IMR-90 (cell line): Measurements from ENCODE around the gene WDR17. TPM values are rescaled to one million over a fixed set of nuclear protein-coding genes. Genes with fewer than 3 reads are reported as not detected.

ENCODE experiments used
- ATAC-seq: fragments of 200-7000 bp; cut with Tn5 transposase; 2 replicates; pipeline ENCODE4 v1.9.1; 2020; ENCODE audit warnings: low read depth, mild to moderate bottlenecking, moderate library complexity
- BruUV-seq: library from RNA; stranded (reverse); fragments of 400-500 nt; replicated peaks from 2 replicates; lab custom pipeline; 2021; lab: Mats Ljungman, UMichigan
- CTCF ChIA-PET: fragments of 300-600 bp; formaldehyde crosslinking; extraction: SDS; loops from one replicate; lab custom pipeline; 2021; ENCODE audit warnings: antibody characterized with exemption; lab: Yijun Ruan, JAX
- POLR2A ChIA-PET: fragments of 300-600 bp; sonication (Branson Sonifier 250); formaldehyde crosslinking; loops from one replicate; lab custom pipeline; 2022; ENCODE audit warnings: antibody characterized with exemption; ENCODE audit not compliant: unreplicated experiment; lab: Charles Lee
- DNase-seq: peaks from one replicate; pipeline ENCODE4 v3.0.0; 2013
- H2AFZ ChIP-seq: replicated peaks from 2 replicates; pipeline ENCODE3; 2013; ENCODE audit warnings: low read length, mild to moderate bottlenecking; ENCODE audit not compliant: poor library complexity
- H2AK5ac ChIP-seq: 2 replicates; pipeline ENCODE4 v1.6.1; 2013; ENCODE audit warnings: low read depth, low read length, inconsistent platforms
- H2AK9ac ChIP-seq: replicated peaks from 2 replicates; pipeline ENCODE3; 2013; ENCODE audit warnings: mild to moderate bottlenecking, low read depth, low read length, moderate library complexity; ENCODE audit not compliant: poor library complexity
- H2BK120ac ChIP-seq: 2 replicates; pipeline ENCODE4 v1.6.1; 2013; ENCODE audit warnings: low read depth, low read length, inconsistent platforms
- H2BK15ac ChIP-seq: 3 replicates; pipeline ENCODE4 v1.6.1; 2013; ENCODE audit warnings: low read depth, low read length, inconsistent platforms
- H2BK20ac ChIP-seq: 2 replicates; pipeline ENCODE4 v1.6.1; 2013; ENCODE audit warnings: low read depth, mild to moderate bottlenecking, inconsistent platforms, low read length, moderate library complexity
- H2BK5ac ChIP-seq: 2 replicates; pipeline ENCODE4 v1.6.1; 2013; ENCODE audit warnings: mild to moderate bottlenecking, low read depth, low read length, inconsistent platforms; ENCODE audit not compliant: poor library complexity, severe bottlenecking
- H3K14ac ChIP-seq: replicated peaks from 2 replicates; pipeline ENCODE4 v1.6.1; 2013; ENCODE audit warnings: low read depth, low read length, inconsistent platforms
- H3K18ac ChIP-seq: 2 replicates; pipeline ENCODE4 v1.6.1; 2013; ENCODE audit warnings: low read depth, low read length, control low read depth
- H3K23ac ChIP-seq: 2 replicates; pipeline ENCODE4 v1.6.1; 2013; ENCODE audit warnings: low read depth, low read length, inconsistent platforms
- H3K27ac ChIP-seq: 2 replicates; pipeline ENCODE4 v1.5.1; 2013; ENCODE audit warnings: mild to moderate bottlenecking, control low read depth, low read length; ENCODE audit not compliant: insufficient read depth
- H3K27me3 ChIP-seq: 2 replicates; pipeline ENCODE4 v1.6.1; 2013; ENCODE audit warnings: low read length; ENCODE audit not compliant: control insufficient read depth, insufficient read depth
- H3K36me3 ChIP-seq: 2 replicates; pipeline ENCODE4 v1.6.1; 2013; ENCODE audit warnings: low read length, mixed read lengths; ENCODE audit not compliant: control insufficient read depth, insufficient read depth
- H3K4ac ChIP-seq: 2 replicates; pipeline ENCODE4 v1.6.1; 2013; ENCODE audit warnings: low read depth, low read length, inconsistent platforms
- H3K4me1 ChIP-seq: 2 replicates; pipeline ENCODE4 v1.6.1; 2013; ENCODE audit warnings: low read length, mixed read lengths; ENCODE audit not compliant: control insufficient read depth, insufficient read depth
- H3K4me2 ChIP-seq: 2 replicates; pipeline ENCODE4 v1.6.1; 2013; ENCODE audit warnings: low read depth, mild to moderate bottlenecking, control low read depth, low read length, moderate library complexity
- H3K4me3 ChIP-seq: 2 replicates; pipeline ENCODE4 v1.5.1; 2013; ENCODE audit warnings: low read depth, mild to moderate bottlenecking, control low read depth, low read length, moderate library complexity; ENCODE audit not compliant: insufficient read depth
- H3K56ac ChIP-seq: 2 replicates; pipeline ENCODE4 v1.6.1; 2013; ENCODE audit warnings: low read length, inconsistent platforms; ENCODE audit not compliant: insufficient read depth; ENCODE audit errors: extremely low read depth
- H3K79me1 ChIP-seq, 2 experiments: 2 replicates each; pipeline ENCODE4 v1.6.1; 2013; ENCODE audit warnings: low read length in 2 of 2, inconsistent platforms in 1 of 2, low read depth in 1 of 2
- H3K9ac ChIP-seq: 2 replicates; pipeline ENCODE4 v1.6.1; 2013; ENCODE audit warnings: low read depth, low read length, control low read depth
- H3K9me1 ChIP-seq: 2 replicates; pipeline ENCODE4 v1.6.1; 2013; ENCODE audit warnings: low read length, inconsistent platforms; ENCODE audit not compliant: insufficient read depth
- H3K9me3 ChIP-seq: 2 replicates; pipeline ENCODE4 v1.6.1; 2013; ENCODE audit warnings: low read length; ENCODE audit not compliant: control insufficient read depth, insufficient read depth
- H4K20me1 ChIP-seq: 2 replicates; pipeline ENCODE4 v1.6.1; 2013; ENCODE audit warnings: low read length, inconsistent platforms; ENCODE audit not compliant: insufficient read depth
- H4K5ac ChIP-seq: 2 replicates; pipeline ENCODE4 v1.6.1; 2013; ENCODE audit warnings: mild to moderate bottlenecking, low read depth, low read length, control low read depth
- H4K8ac ChIP-seq, 2 experiments: 2 replicates each; pipeline ENCODE4 v1.6.1; 2013; ENCODE audit warnings: low read depth in 2 of 2, low read length in 2 of 2, control low read depth in 1 of 2, inconsistent platforms in 1 of 2
- H4K91ac ChIP-seq: 2 replicates; pipeline ENCODE4 v1.6.1; 2013; ENCODE audit warnings: low read depth, low read length, inconsistent platforms; ENCODE audit not compliant: insufficient read depth
- CEBPB ChIP-seq: IDR thresholded peaks from 2 replicates; pipeline ENCODE4 v1.6.1; 2012; ENCODE audit warnings: low read depth, low read length, improper control_type of control experiment
- WGBS, 2 experiments: methylation state at CpG; one replicate each; pipeline versions ENCODE4 v1.1.5 to v1.1.7; 2013; ENCODE audit warnings: missing lambda C conversion rate in 2 of 2; ENCODE audit not compliant: insufficient read length in 1 of 2; ENCODE audit errors: extremely low coverage in 2 of 2; 5-methylcytosine and 5-hydroxymethylcytosine counted together
- dilution Hi-C: fragments of 300-500 bp; cut with HindIII; formaldehyde crosslinking; loops from one replicate; pipeline ENCODE4 v1.14.3; 2018; ENCODE audit warnings: low sequenced_read_pairs; ENCODE audit not compliant: unreplicated experiment
- in situ Hi-C: fragments of 300-500 bp; cut with MboI; formaldehyde crosslinking; loops from 3 replicates; pipeline ENCODE4 v1.14.3; 2019; ENCODE audit warnings: low sequenced_read_pairs, inconsistent platforms, mixed read lengths
- intact Hi-C: fragments of 100-400 bp; cut with micrococcal nuclease; formaldehyde crosslinking; loops from 2 replicates; pipeline ENCODE4 v1.10.0; 2022
- polyA plus RNA-seq, 3 experiments: library from polyadenylated mRNA; depleted of rRNA; stranded (reverse); fragments of >200 nt; gene quantifications; 2 replicates each; pipeline ENCODE4 v1.2.3, GENCODE V29; 2012; ENCODE audit warnings: low replicate concordance in 1 of 3
- total RNA-seq: library from RNA; depleted of rRNA; stranded (reverse); fragments of >200 nt; gene quantifications from 2 replicates; pipeline ENCODE4 v1.2.3, GENCODE V29; 2012

WDR17 gene
- total and polyA plus RNA-seq, 2 of the 4 experiments (the other 2 are of a cell fraction): 0.53 to 0.54 TPM

- peaks cover 17% of the 10 kb centered on the region for H3K4me1 ChIP-seq
- H2AK5ac ChIP-seq: peak overlapping the region; percentile 18; the same call in 1 of the 2 replicates
- peak overlapping the region; percentile 72 for H2BK5ac ChIP-seq
- peak; percentile 19; the same call in 1 of the 2 replicates for ATAC-seq
- no peaks in the 10 kb centered on the region for H3K9me3 ChIP-seq
- 74% methylated on average over 5 of the region's 11 CpGs; no CpG with 5 or more reads in 1 of the 2 experiments for WGBS, 2 experiments
- 0 out of 2 replicates have a peak overlapping the region, but pooled peaks have one; percentile 4 for H4K91ac ChIP-seq
- H2BK15ac ChIP-seq: peak overlapping the region; percentile 33; the same call in 1 of the 3 replicates
- no peak overlapping the region; the same call in 1 of the 2 replicates for H4K5ac ChIP-seq
- 0 out of 2 replicates have a peak, but pooled peaks cover 5% of the 10 kb centered on the region for H3K9me1 ChIP-seq
- no peak overlapping the region; the same call in 1 of the 2 replicates for H3K23ac ChIP-seq
- intact Hi-C loops: loop anchor here (5.0 kb wide), 1 partner anchor 38 kb away; no protein-coding TSS in a partner anchor
- H2BK120ac ChIP-seq: peak overlapping the region; percentile 50; the same call in 1 of the 2 replicates
- in situ Hi-C loops: loop anchor here (10.0 kb wide), 1 partner anchor 85 kb away; no protein-coding TSS in a partner anchor
- no TSS peak for BruUV-seq
- H3K14ac ChIP-seq: no peak overlapping the region; the same call in 1 of the 2 replicates
- H4K20me1 ChIP-seq: no peaks in the 10 kb centered on the region
- no peaks in the 10 kb centered on the region for H3K79me1 ChIP-seq
- DNase-seq: peak; percentile 49
- ChIA-PET CTCF (no interaction called here), POLR2A (interaction anchor here (0.6 kb wide), 1 partner anchor 13 kb away, joined by 3 read pairs; no protein-coding TSS in a partner anchor)
- H2AFZ ChIP-seq: peak overlapping the region; percentile 74
- no peaks in the 10 kb centered on the region for H3K36me3 ChIP-seq
- H3K4ac ChIP-seq: peak overlapping the region; percentile 0; the same call in 1 of the 2 replicates
- peak overlapping the region; percentile 81; the same call in 1 of the 2 replicates for H3K18ac ChIP-seq
- 0 out of 2 replicates have a peak overlapping the region, but pooled peaks have one; percentile 12 for H3K4me2 ChIP-seq
- 0 out of 2 replicates have a peak overlapping the region, but pooled peaks have one; percentile 8 for H3K56ac ChIP-seq
- H3K27ac ChIP-seq: no peak overlapping the region
- peak overlapping the region; percentile 73; the same call in 1 of the 2 replicates for H2BK20ac ChIP-seq
- H4K8ac ChIP-seq: peak overlapping the region in 1 of 2 experiments; percentile 32; a peak in 1 of 4 replicates
- no peak overlapping the region for H2AK9ac ChIP-seq
- no peak for TF ChIP-seq CEBPB
- H3K4me3 ChIP-seq: no peak overlapping the region
- dilution Hi-C loops: no loop called here
- H3K27me3 ChIP-seq: no peaks in the 10 kb centered on the region
- H3K9ac ChIP-seq: no peak overlapping the region
Observed at GRCh38 chr4:176189891-176190795, 124.5 kb downstream of the WDR17 start.
